ENCODE results near the gene ERCC8.

DNA sequence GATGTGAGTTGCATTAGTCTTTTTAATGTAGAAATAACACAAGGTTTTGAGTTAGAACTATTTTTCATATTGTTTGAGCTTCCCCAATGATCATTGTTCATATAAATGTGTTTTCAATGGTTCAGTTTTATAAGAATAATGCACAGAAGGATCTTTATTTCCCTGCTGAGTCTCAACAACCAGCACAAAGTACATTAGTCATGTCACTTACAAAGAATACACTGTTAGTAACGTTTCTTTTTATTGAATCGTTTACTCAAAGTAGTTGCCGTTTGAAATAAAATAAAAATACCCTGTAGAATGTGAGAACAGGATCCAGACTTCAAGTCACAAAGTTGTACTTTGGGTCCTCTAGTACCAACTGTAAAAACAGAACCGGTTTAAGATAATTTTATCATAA, 41.5 kb downstream of the ERCC8 start:
- no peak for TF ChIP-seq POLR2AphosphoS5 (IDR thresholded peaks at IDR 0.05; ENCODE audit: borderline replicate concordance, low read depth, low read length)
- no peak for TF ChIP-seq EZH2 (IDR thresholded peaks at IDR 0.05)
